Measurements from ENCODE around the gene FGD4.

The FGD4 gene

DNA sequence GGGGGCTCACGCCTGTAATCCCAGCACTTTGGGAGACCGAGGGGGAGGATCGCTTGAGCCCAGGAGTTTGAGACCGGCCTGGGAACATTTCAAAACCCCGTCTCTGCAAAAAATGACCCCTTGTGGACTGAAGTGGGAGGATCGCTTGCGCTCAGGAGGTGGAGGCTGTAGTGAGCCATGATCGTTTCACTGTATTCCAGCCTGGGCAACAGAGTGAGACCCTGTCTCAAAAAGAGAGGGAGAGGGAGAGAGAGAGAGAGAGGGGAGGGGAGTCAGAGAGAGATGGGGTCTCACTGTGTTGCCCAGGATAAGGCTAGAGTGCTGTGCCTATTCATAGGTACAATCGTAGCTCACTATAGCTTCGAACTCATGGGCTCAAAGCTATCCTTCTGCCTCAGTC, 2.8 kb downstream of the FGD4 start:
- H2BK5ac ChIP-seq (ENCODE audit: low read length): no peak overlapping the region
- no peak overlapping the region for H4K8ac ChIP-seq (ENCODE audit: low read depth, low read length)
- H3K27ac ChIP-seq (replicated peaks; ENCODE audit: low read length): no peak overlapping the region
- no peak overlapping the region for H2AK5ac ChIP-seq (ENCODE audit: low read depth, low read length)
- H4K91ac ChIP-seq (ENCODE audit: low read depth, low read length, poor library complexity): no peak overlapping the region
- H3K4me3 ChIP-seq (ENCODE audit: low read length in 2 of 2): no peak overlapping the region
- no peaks in the 10 kb centered on the region for H3K9me3 ChIP-seq (replicated peaks in 1 of 2; ENCODE audit: control insufficient read depth in 2 of 2, insufficient read depth in 1 of 2, low read depth in 1 of 2, low read length in 2 of 2)
- H2AFZ ChIP-seq (ENCODE audit: low read length): no peak overlapping the region
- no peak overlapping the region for H3K9ac ChIP-seq (ENCODE audit: low read depth, low read length, poor library complexity)
- WGBS, 2 donors (ENCODE audit: extremely low coverage in 2 of 2, insufficient read length in 2 of 2, insufficient replicate concordance in 1 of 2): no CpG with 5 or more reads among the region's 10 CpGs
- peaks cover 2% of the 10 kb centered on the region for H3K79me1 ChIP-seq (ENCODE audit: low read depth, low read length)
- H2BK15ac ChIP-seq (ENCODE audit: low read length): no peak overlapping the region
- no peak overlapping the region for H3K4ac ChIP-seq (ENCODE audit: low read length)
- H2BK12ac ChIP-seq (ENCODE audit: low read length): no peak overlapping the region
- H3K36me3 ChIP-seq (replicated peaks in 1 of 2; ENCODE audit: control insufficient read depth in 2 of 2, insufficient read depth in 2 of 2, low read length in 2 of 2): no peaks in the 10 kb centered on the region
- peaks cover 1 to 5% of the 10 kb centered on the region in 2 donors for H3K4me1 ChIP-seq (ENCODE audit: control insufficient read depth in 2 of 2, insufficient read depth in 1 of 2, low read depth in 1 of 2, low read length in 2 of 2)
- H3K23ac ChIP-seq (ENCODE audit: low read depth, low read length, poor library complexity): no peak overlapping the region
- H3K14ac ChIP-seq (ENCODE audit: low read length): no peak overlapping the region
- peaks cover 0 to 11% (median 7%) of the 10 kb centered on the region in 3 experiments for H3K27me3 ChIP-seq (ENCODE audit: control insufficient read depth in 3 of 3, insufficient read depth in 3 of 3, low read depth in 1 of 3, low read length in 3 of 3)
- H3K18ac ChIP-seq (ENCODE audit: low read length): no peak overlapping the region
- no peak for DNase-seq (ENCODE audit: low spot score)
- no peak overlapping the region for H2BK120ac ChIP-seq (ENCODE audit: low read depth, low read length)
- no peak overlapping the region for H3K4me2 ChIP-seq (ENCODE audit: insufficient read depth, low read length, poor library complexity, severe bottlenecking)

DNA sequence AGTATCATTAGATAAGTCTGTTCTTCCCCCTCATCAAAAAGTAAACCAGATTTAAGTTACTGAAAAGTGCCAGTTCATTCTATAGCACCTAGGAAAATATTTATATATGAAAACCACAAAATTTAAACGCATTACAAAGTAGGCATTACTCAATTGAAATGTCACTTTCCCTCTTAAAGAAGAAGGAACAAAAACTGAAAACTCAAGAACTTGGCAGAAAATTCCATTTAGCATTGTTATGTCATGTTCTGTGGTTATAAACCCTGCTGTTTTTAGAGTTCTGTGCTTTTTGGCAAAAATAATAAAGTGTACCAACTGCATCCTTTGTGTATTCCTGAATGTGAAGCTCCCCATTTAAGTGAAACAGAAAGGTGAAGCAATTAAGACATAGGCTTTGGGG, 3.6 kb downstream of the FGD4 start:
- no peak overlapping the region for H3K9ac ChIP-seq (ENCODE audit: low read depth, low read length, poor library complexity)
- no peaks in the 10 kb centered on the region for H3K9me3 ChIP-seq (replicated peaks in 1 of 2; ENCODE audit: control insufficient read depth in 2 of 2, insufficient read depth in 1 of 2, low read depth in 1 of 2, low read length in 2 of 2)
- no peak overlapping the region for H3K18ac ChIP-seq (ENCODE audit: low read length)
- H2BK120ac ChIP-seq (ENCODE audit: low read depth, low read length): no peak overlapping the region
- no peak overlapping the region for H2BK12ac ChIP-seq (ENCODE audit: low read length)
- no peaks in the 10 kb centered on the region for H3K36me3 ChIP-seq (replicated peaks in 1 of 2; ENCODE audit: control insufficient read depth in 2 of 2, insufficient read depth in 2 of 2, low read length in 2 of 2)
- H2BK5ac ChIP-seq (ENCODE audit: low read length): no peak overlapping the region
- no peak overlapping the region for H2BK15ac ChIP-seq (ENCODE audit: low read length)
- no peak overlapping the region for H3K27ac ChIP-seq (replicated peaks; ENCODE audit: low read length)
- no peak overlapping the region for H2AFZ ChIP-seq (ENCODE audit: low read length)
- no peak overlapping the region for H3K4me2 ChIP-seq (ENCODE audit: insufficient read depth, low read length, poor library complexity, severe bottlenecking)
- peaks cover 1 to 5% of the 10 kb centered on the region in 2 donors for H3K4me1 ChIP-seq (ENCODE audit: control insufficient read depth in 2 of 2, insufficient read depth in 1 of 2, low read depth in 1 of 2, low read length in 2 of 2)
- H3K14ac ChIP-seq (ENCODE audit: low read length): no peak overlapping the region
- no peak overlapping the region for H3K4ac ChIP-seq (ENCODE audit: low read length)
- no peak overlapping the region for H4K8ac ChIP-seq (ENCODE audit: low read depth, low read length)
- no peak overlapping the region for H3K4me3 ChIP-seq (ENCODE audit: low read length in 2 of 2)
- H4K91ac ChIP-seq (ENCODE audit: low read depth, low read length, poor library complexity): no peak overlapping the region
- no peak overlapping the region for H3K23ac ChIP-seq (ENCODE audit: low read depth, low read length, poor library complexity)
- no peak overlapping the region for H2AK5ac ChIP-seq (ENCODE audit: low read depth, low read length)
- peaks cover 2% of the 10 kb centered on the region for H3K79me1 ChIP-seq (ENCODE audit: low read depth, low read length)
- peaks cover 0 to 11% (median 5%) of the 10 kb centered on the region in 3 experiments for H3K27me3 ChIP-seq (ENCODE audit: control insufficient read depth in 3 of 3, insufficient read depth in 3 of 3, low read depth in 1 of 3, low read length in 3 of 3)
- WGBS, 2 donors (ENCODE audit: extremely low coverage in 2 of 2, insufficient read length in 2 of 2, insufficient replicate concordance in 1 of 2): no CpG with 5 or more reads among the region's 1 CpG
- DNase-seq (ENCODE audit: low spot score): no peak

DNA sequence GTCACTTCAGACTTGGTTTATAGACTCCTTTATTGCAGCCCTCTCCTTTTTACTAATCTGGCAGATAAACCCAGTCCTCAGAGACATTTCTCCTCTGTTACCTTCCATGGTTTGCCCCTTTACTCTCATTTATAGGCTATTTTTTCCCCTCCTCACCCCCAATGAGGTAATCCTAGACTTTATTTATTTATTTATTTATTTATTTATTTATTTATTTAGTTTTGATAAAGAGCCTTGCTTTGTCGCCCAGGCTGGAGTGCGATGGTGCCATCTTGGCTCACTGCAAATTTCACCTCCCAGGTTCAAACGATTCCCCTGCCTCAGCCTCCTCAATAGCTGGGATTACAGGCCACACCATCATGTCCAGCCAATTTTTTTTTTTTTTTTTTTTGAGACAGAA, 8.4 kb downstream of the FGD4 start:
- Histone ChIP-seq H3K4me2 (ENCODE audit: insufficient read depth, low read length, poor library complexity, severe bottlenecking) (no peak overlapping the region), H4K91ac (ENCODE audit: low read depth, low read length, poor library complexity) (no peak overlapping the region), H2AFZ (ENCODE audit: low read length) (no peak overlapping the region), H2AK5ac (ENCODE audit: low read depth, low read length) (no peak overlapping the region), H4K8ac (ENCODE audit: low read depth, low read length) (no peak overlapping the region), H3K4me1 (ENCODE audit: control insufficient read depth in 2 of 2, insufficient read depth in 1 of 2, low read depth in 1 of 2, low read length in 2 of 2) (no peaks in the 10 kb centered on the region), H3K27ac (replicated peaks; ENCODE audit: low read length) (no peak overlapping the region), H2BK5ac (ENCODE audit: low read length) (no peak overlapping the region), H2BK15ac (ENCODE audit: low read length) (no peak overlapping the region), H3K4ac (ENCODE audit: low read length) (no peak overlapping the region), H2BK120ac (ENCODE audit: low read depth, low read length) (no peak overlapping the region), H3K23ac (ENCODE audit: low read depth, low read length, poor library complexity) (no peak overlapping the region), H3K9me3 (replicated peaks in 1 of 2; ENCODE audit: control insufficient read depth in 2 of 2, insufficient read depth in 1 of 2, low read depth in 1 of 2, low read length in 2 of 2) (no peaks in the 10 kb centered on the region), H3K14ac (ENCODE audit: low read length) (no peak overlapping the region), H3K4me3 (ENCODE audit: low read length in 2 of 2) (no peak overlapping the region), H3K18ac (ENCODE audit: low read length) (no peak overlapping the region), H3K27me3 (ENCODE audit: control insufficient read depth in 3 of 3, insufficient read depth in 3 of 3, low read depth in 1 of 3, low read length in 3 of 3) (no peaks in the 10 kb centered on the region), H3K9ac (ENCODE audit: low read depth, low read length, poor library complexity) (no peak overlapping the region), H2BK12ac (ENCODE audit: low read length) (no peak overlapping the region), H3K36me3 (replicated peaks in 1 of 2; ENCODE audit: control insufficient read depth in 2 of 2, insufficient read depth in 2 of 2, low read length in 2 of 2) (no peaks in the 10 kb centered on the region), H3K79me1 (ENCODE audit: low read depth, low read length) (no peaks in the 10 kb centered on the region)
- no CpG with 5 or more reads among the region's 3 CpGs for WGBS, 2 donors (ENCODE audit: extremely low coverage in 2 of 2, insufficient read length in 2 of 2, insufficient replicate concordance in 1 of 2)
- no peak for DNase-seq (ENCODE audit: low spot score)

DNA sequence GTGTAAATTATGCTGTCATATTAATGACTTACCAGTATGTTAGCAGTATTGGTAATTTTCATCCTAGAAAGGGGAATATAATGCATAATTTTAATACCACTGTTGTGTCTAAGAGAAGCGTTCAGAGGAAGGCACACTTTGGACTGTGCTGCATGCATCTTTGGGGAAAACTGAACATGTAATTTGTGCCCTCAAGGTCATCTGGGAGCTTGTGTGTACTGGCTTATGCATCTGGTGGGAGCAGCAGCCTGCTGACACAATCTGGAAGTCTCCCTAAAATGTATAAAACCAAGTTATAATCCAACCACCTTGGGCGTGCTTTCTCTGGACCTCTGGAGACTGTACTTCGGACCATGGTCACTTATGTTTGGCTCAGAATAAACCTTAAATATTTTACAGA, 14.1 kb downstream of the FGD4 start:
- H3K4me2 ChIP-seq (ENCODE audit: insufficient read depth, low read length, poor library complexity, severe bottlenecking): no peak overlapping the region
- no peak overlapping the region for H2AK5ac ChIP-seq (ENCODE audit: low read depth, low read length)
- no peaks in the 10 kb centered on the region for H3K36me3 ChIP-seq (replicated peaks in 1 of 2; ENCODE audit: control insufficient read depth in 2 of 2, insufficient read depth in 2 of 2, low read length in 2 of 2)
- no peak overlapping the region for H3K9ac ChIP-seq (ENCODE audit: low read depth, low read length, poor library complexity)
- no CpG with 5 or more reads among the region's 3 CpGs for WGBS, 2 donors (ENCODE audit: extremely low coverage in 2 of 2, insufficient read length in 2 of 2, insufficient replicate concordance in 1 of 2)
- no peak overlapping the region for H2BK120ac ChIP-seq (ENCODE audit: low read depth, low read length)
- H3K23ac ChIP-seq (ENCODE audit: low read depth, low read length, poor library complexity): no peak overlapping the region
- H3K27ac ChIP-seq (replicated peaks; ENCODE audit: low read length): no peak overlapping the region
- no peak overlapping the region for H3K4ac ChIP-seq (ENCODE audit: low read length)
- no peaks in the 10 kb centered on the region for H3K4me1 ChIP-seq (ENCODE audit: control insufficient read depth in 2 of 2, insufficient read depth in 1 of 2, low read depth in 1 of 2, low read length in 2 of 2)
- no peaks in the 10 kb centered on the region for H3K27me3 ChIP-seq (ENCODE audit: control insufficient read depth in 3 of 3, insufficient read depth in 3 of 3, low read depth in 1 of 3, low read length in 3 of 3)
- H3K79me1 ChIP-seq (ENCODE audit: low read depth, low read length): no peaks in the 10 kb centered on the region
- no peak overlapping the region for H4K91ac ChIP-seq (ENCODE audit: low read depth, low read length, poor library complexity)
- no peak overlapping the region for H2AFZ ChIP-seq (ENCODE audit: low read length)
- H2BK15ac ChIP-seq (ENCODE audit: low read length): no peak overlapping the region
- H2BK12ac ChIP-seq (ENCODE audit: low read length): no peak overlapping the region
- no peak overlapping the region for H2BK5ac ChIP-seq (ENCODE audit: low read length)
- H3K18ac ChIP-seq (ENCODE audit: low read length): no peak overlapping the region
- H3K14ac ChIP-seq (ENCODE audit: low read length): no peak overlapping the region
- H3K9me3 ChIP-seq (replicated peaks in 1 of 2; ENCODE audit: control insufficient read depth in 2 of 2, insufficient read depth in 1 of 2, low read depth in 1 of 2, low read length in 2 of 2): peaks cover 0 to 1% of the 10 kb centered on the region in 2 donors
- H3K4me3 ChIP-seq (ENCODE audit: low read length in 2 of 2): no peak overlapping the region
- H4K8ac ChIP-seq (ENCODE audit: low read depth, low read length): no peak overlapping the region
- no peak for DNase-seq (ENCODE audit: low spot score)

All from neuronal stem cell (in vitro differentiated cells).